ENCODE measurements around the gene CKMT1B. TPM values are rescaled to one million over a fixed set of nuclear protein-coding genes. Genes with fewer than 3 reads are reported as not detected.
"Not testable (repeated sequence)": the region's sequence is repeated elsewhere in the genome, so short reads cannot be mapped to it uniquely, and the experiment has no call there.

The CKMT1B gene
- total RNA-seq, 1 experiment from 2014 or later, result 31.0 TPM

DNA sequence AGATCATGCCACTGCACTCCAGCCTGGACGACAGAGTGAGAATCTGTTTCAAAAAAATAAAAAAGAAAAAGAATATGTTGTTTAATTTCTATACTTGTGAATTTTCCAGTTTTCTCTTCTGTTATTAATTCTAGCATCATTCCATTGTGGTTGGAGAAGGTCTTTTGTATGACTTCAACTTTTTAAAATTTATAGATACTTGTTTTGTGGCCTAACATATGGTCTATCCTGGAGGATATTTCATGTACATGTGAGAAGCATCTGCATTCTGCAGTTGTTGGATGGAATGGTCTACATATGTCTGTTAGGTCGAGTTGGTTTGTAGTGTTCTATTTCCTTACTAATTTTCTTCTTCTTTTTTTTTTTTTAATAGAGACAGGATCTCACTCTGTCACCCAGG is 40.8 kb upstream of the CKMT1B start:
- no peak overlapping the region for H3K27ac ChIP-seq (ENCODE audit: insufficient read length, low read depth, low read length)
- H3K4me1 ChIP-seq (ENCODE audit: insufficient read depth, low read length), result no peaks in the 10 kb centered on the region
- no peak overlapping the region for H4K91ac ChIP-seq (ENCODE audit: insufficient read length, low read depth, low read length)
- no peaks in the 10 kb centered on the region for H3K4me1 Mint-ChIP-seq
- H3K9ac ChIP-seq (ENCODE audit: extremely low read depth, insufficient read length, low read length), result no peak overlapping the region
- no peak overlapping the region for H3K14ac ChIP-seq (ENCODE audit: insufficient read depth, low read length)
- H3K27me3 Mint-ChIP-seq (ENCODE audit: low read depth), result no peaks in the 10 kb centered on the region
- no peaks in the 10 kb centered on the region for H3K79me2 ChIP-seq (ENCODE audit: insufficient read depth, low read length)
- TF ChIP-seq, protein P1, sequence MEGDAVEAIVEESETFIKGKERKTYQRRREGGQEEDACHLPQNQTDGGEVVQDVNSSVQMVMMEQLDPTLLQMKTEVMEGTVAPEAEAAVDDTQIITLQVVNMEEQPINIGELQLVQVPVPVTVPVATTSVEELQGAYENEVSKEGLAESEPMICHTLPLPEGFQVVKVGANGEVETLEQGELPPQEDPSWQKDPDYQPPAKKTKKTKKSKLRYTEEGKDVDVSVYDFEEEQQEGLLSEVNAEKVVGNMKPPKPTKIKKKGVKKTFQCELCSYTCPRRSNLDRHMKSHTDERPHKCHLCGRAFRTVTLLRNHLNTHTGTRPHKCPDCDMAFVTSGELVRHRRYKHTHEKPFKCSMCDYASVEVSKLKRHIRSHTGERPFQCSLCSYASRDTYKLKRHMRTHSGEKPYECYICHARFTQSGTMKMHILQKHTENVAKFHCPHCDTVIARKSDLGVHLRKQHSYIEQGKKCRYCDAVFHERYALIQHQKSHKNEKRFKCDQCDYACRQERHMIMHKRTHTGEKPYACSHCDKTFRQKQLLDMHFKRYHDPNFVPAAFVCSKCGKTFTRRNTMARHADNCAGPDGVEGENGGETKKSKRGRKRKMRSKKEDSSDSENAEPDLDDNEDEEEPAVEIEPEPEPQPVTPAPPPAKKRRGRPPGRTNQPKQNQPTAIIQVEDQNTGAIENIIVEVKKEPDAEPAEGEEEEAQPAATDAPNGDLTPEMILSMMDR (conservative IDR thresholded peaks at IDR 0.05), result no peak
- H2BK20ac ChIP-seq (ENCODE audit: low read depth, low read length, poor library complexity, severe bottlenecking), result no peak overlapping the region
- no peak overlapping the region for H3K23ac ChIP-seq (ENCODE audit: insufficient read length, low read depth, low read length)
- no peak overlapping the region for H2BK120ac ChIP-seq (ENCODE audit: low read depth, low read length, poor library complexity, severe bottlenecking)
- no peak for DNase-seq
- no peak overlapping the region for H2AFZ ChIP-seq (ENCODE audit: low read length)
- H3K27me3 ChIP-seq (ENCODE audit: insufficient read depth, low read length), result no peaks in the 10 kb centered on the region
- no peak overlapping the region for H2BK5ac ChIP-seq (ENCODE audit: insufficient read length, low read length)
- no peak overlapping the region for H3T11ph ChIP-seq (ENCODE audit: low read length)
- H3K36me3 Mint-ChIP-seq (ENCODE audit: insufficient read depth in 1 of 3, low read depth in 3 of 3), result peaks cover 2 to 9% (median 6%) of the 10 kb centered on the region in 3 experiments; a peak in 5 of 7 replicates
- no peak overlapping the region for H3K4ac ChIP-seq (ENCODE audit: low read depth, low read length)
- H3K4me3 Mint-ChIP-seq, result no peak overlapping the region; a peak in 1 of 5 replicates
- H3K27ac Mint-ChIP-seq, result no peak overlapping the region
- no peaks in the 10 kb centered on the region for H3K9me3 Mint-ChIP-seq
- no peaks in the 10 kb centered on the region for H3K23me2 ChIP-seq (ENCODE audit: insufficient read length, low read depth, low read length, poor library complexity, severe bottlenecking)
- H4K8ac ChIP-seq (replicated peaks; ENCODE audit: insufficient read length, low read depth, low read length), result no peak overlapping the region
- H3K79me1 ChIP-seq (ENCODE audit: insufficient read depth, low read depth, low read length, poor library complexity, severe bottlenecking), result no peaks in the 10 kb centered on the region
- no peak overlapping the region for H3K56ac ChIP-seq (ENCODE audit: insufficient read length, low read depth, low read length)
- no peak overlapping the region for H3K4me2 ChIP-seq (ENCODE audit: insufficient read depth, insufficient read length, low read length)
- H3K9me3 ChIP-seq (ENCODE audit: control insufficient read depth, low read depth, low read length), result no peaks in the 10 kb centered on the region
- no peak overlapping the region for H2BK15ac ChIP-seq (ENCODE audit: low read depth, low read length)
- no CpG with 5 or more reads among the region's 2 CpGs for WGBS (ENCODE audit: extremely low coverage, insufficient read length, low lambda C conversion rate)
- no peak overlapping the region for H2BK12ac ChIP-seq (ENCODE audit: insufficient read length, low read depth, low read length)
- no peak overlapping the region for H4K5ac ChIP-seq (ENCODE audit: insufficient read length, low read depth, low read length)
- no peak overlapping the region for H3K18ac ChIP-seq (ENCODE audit: insufficient read length, low read depth, low read length)
- no peak overlapping the region for H2AK5ac ChIP-seq (ENCODE audit: insufficient read length, low read length)
- H4K20me1 ChIP-seq (ENCODE audit: control insufficient read depth, insufficient read depth, insufficient read length), result no peaks in the 10 kb centered on the region

- H3K56ac ChIP-seq (ENCODE audit: insufficient read length, low read depth, low read length); H2BK12ac ChIP-seq (ENCODE audit: insufficient read length, low read depth, low read length); H4K8ac ChIP-seq (replicated peaks; ENCODE audit: insufficient read length, low read depth, low read length); H2BK20ac ChIP-seq (ENCODE audit: low read depth, low read length, poor library complexity, severe bottlenecking); H4K91ac ChIP-seq (ENCODE audit: insufficient read length, low read depth, low read length); H3K23me2 ChIP-seq (ENCODE audit: insufficient read length, low read depth, low read length, poor library complexity, severe bottlenecking); H2AFZ ChIP-seq (ENCODE audit: low read length); H3K4me1 ChIP-seq (ENCODE audit: insufficient read depth, low read length); H2AK5ac ChIP-seq (ENCODE audit: insufficient read length, low read length); H3K9me3 Mint-ChIP-seq; H3K9me3 ChIP-seq (ENCODE audit: control insufficient read depth, low read depth, low read length); H3K4ac ChIP-seq (ENCODE audit: low read depth, low read length); H3T11ph ChIP-seq (ENCODE audit: low read length); H3K4me3 Mint-ChIP-seq; H3K79me2 ChIP-seq (ENCODE audit: insufficient read depth, low read length); H3K36me3 Mint-ChIP-seq (ENCODE audit: insufficient read depth in 1 of 3, low read depth in 3 of 3); DNase-seq; H3K79me1 ChIP-seq (ENCODE audit: insufficient read depth, low read depth, low read length, poor library complexity, severe bottlenecking); H2BK15ac ChIP-seq (ENCODE audit: low read depth, low read length); H3K23ac ChIP-seq (ENCODE audit: insufficient read length, low read depth, low read length); H3K4me2 ChIP-seq (ENCODE audit: insufficient read depth, insufficient read length, low read length); H3K27ac Mint-ChIP-seq; H3K9ac ChIP-seq (ENCODE audit: extremely low read depth, insufficient read length, low read length); H4K5ac ChIP-seq (ENCODE audit: insufficient read length, low read depth, low read length); H3K27ac ChIP-seq (ENCODE audit: insufficient read length, low read depth, low read length); H3K14ac ChIP-seq (ENCODE audit: insufficient read depth, low read length); H2BK120ac ChIP-seq (ENCODE audit: low read depth, low read length, poor library complexity, severe bottlenecking); H2BK5ac ChIP-seq (ENCODE audit: insufficient read length, low read length); H3K4me1 Mint-ChIP-seq; H3K18ac ChIP-seq (ENCODE audit: insufficient read length, low read depth, low read length); H3K27me3 ChIP-seq (ENCODE audit: insufficient read depth, low read length); H3K27me3 Mint-ChIP-seq (ENCODE audit: low read depth); H4K20me1 ChIP-seq (ENCODE audit: control insufficient read depth, insufficient read depth, insufficient read length): not testable (repeated sequence)
- no CpG with 5 or more reads among the region's 3 CpGs for WGBS (ENCODE audit: extremely low coverage, insufficient read length, low lambda C conversion rate)
Measured at GRCh38 chr15:43562753-43563152, 31.1 kb upstream of the CKMT1B start.
